NCI-H1105 treated with DMSO at 0.1 percent for 48 hours (cell line): ENCODE measurements around the gene TMEM39B.
A peak's percentile ranks its signal among the peaks of the same experiment; 100 is the strongest.
"Not testable (repeated sequence)": the region's sequence is repeated elsewhere in the genome, so short reads cannot be mapped to it uniquely, and the experiment has no call there.

Source experiments
- DNase-seq: peaks from one replicate; lab custom pipeline; 2025; lab: John Stamatoyannopoulos, UW

The TMEM39B gene

DNA sequence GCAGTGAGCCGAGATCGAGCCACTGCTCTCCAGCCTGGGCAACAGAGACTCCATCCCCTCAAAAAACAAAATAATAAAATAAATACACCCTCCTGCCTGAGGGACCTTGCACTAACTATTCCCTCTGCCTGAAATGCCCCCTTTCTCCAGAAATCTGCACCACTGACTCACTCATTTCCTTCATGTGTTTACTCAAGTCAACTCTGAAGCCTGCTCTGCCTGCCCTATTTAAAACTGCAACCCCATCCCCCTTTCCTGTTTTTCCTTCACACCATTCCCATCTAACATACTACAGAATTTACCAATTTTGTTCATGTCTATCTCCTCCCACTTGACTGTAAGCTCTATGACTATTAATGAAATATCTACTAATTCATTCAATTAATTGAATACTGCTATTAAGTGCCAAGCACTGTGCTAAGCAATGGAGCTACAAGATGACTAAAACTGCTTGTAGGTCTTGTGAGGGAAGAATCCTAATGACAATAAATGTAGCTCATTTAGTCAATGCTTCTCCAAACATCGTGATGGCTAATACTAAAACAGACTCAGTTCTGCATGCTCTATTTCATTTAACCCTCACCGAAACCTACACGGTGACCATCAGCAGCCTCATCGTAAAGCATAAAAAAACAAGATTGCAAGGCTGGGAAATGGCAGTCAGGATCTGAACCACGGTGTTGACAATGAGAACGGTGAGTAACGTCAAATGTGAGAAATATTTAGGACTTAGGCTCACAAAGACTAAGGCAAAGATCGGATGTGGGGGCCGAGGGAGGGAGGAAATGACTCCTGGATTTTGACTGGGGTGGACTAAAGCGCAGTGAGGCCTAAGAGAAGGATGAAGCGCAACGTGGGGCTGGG is 749 bp upstream of the TMEM39B start:
- DNase-seq, result no peak

DNA sequence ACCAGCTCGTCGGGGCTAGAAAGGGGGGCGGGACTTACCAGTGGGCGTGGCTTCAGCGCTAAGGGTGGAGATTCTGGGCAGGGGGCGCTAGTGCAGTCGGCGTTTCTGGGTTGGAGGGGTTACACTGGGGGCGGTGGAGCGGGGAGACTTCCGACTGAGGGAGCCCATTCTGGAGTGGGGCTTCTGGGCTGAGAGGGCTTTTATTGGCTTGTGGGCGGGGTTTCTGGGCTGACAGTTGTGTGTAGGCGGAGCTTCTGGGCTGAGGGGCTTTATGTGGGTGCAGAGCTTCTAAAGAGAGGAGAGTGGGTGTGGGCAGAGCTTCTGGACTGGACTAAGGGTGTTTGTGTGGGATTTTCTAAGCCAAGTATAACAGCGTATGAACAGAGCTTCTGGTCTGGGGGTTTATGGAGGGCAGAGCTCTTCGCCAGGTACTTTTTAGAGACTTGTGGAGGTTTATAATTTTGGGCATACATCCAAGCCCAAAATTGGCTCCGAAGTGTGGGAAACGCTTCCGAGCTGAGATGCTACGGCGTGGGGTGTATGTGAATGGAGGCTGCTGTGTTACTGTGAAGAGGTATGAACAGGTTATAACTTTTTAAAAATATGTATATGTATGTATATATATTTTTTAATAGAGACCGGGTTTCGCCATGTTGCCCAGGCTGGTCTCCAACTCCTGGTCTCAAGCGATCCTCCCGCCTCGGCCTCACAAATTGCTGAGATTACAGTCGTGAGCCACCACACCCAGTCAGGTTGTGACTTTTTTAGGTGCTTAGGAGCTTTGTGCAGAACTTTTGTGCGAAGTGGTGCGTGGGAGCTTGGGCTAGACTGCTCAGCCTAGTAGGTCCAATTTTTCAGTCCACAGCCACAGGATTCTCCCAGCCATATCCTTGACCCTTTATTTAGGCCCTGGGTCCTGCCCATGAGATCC is 825 bp downstream of the TMEM39B start:
- DNase-seq, result peak; percentile 87

DNA sequence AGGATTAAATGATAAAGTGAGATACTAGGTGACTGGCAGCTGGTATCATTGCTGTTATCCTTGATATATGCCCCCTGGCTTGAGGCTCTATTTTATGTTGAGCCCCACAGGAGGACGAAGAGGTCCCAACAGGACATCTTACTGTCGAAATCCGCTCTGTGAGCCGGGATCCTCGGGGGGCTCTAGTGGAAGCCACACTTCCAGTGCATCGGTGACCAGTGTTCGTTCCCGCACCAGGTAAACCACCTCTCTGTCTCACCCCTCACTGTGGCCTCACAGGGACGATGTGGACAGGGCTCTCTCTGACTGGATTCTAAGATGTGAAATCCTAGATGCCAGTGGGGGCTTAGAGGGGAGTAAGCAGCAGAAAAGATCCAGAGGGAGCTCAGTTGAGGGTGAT is 2.1 kb downstream of the TMEM39B start:
- no peak for DNase-seq

DNA sequence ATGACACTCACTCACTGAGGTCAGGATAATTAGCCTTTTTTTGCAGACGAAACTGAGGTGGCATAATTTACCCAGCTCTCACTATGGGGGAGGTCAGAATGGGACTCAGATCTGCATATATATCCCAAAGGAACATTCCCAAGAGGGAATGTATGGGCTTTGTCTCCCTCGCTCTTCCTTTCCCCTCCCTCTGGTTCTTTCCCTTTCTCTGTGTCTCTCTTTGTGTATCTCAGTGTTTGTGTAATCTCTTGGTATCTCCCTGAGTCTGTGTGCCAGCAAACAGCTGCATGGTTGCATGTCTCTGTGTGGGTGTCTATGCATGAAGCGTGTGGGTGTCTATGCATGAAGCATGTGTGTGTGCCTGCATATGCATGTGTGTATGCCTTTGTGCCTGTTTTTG is 4.7 kb downstream of the TMEM39B start:
- DNase-seq, result no peak

DNA sequence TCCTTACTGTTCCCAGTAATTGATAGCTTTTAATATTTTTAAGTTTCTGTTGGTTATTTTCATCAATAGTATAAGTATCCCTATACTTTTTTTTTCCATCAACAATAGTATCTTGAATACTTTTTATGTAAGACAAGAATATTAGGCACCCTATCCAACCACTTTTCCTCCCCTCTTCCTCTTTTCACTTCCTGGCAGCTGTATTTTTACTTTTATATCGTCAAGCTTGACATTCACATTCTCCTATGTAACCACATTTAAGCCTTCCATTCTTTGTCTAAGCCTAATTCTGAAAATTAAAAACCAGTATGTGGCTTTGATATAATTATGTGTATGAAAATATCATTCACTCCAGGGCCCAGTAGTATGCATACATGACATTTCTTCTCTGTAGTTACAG is 9.3 kb downstream of the TMEM39B start:
- DNase-seq, result no peak

DNA sequence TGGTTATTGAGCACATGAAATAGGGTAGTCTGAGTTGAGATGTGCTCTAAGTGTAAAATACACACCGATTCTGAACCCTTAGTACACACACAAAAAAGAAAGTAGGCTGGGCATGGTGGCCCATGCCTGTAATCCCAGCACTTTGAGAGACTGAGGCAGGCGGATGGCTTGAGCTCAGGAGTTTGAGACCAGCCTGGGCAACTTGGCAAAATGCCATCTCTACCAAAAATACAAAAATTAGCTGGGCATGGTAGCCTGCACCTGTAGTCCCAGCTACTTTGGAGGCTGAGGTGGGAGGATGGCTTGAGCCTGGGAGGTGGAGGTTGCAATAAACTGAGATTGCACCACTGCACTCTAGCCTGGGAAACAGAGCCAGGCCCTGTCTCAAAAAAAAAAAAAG is 13.6 kb downstream of the TMEM39B start:
- not testable (repeated sequence) for DNase-seq

DNA sequence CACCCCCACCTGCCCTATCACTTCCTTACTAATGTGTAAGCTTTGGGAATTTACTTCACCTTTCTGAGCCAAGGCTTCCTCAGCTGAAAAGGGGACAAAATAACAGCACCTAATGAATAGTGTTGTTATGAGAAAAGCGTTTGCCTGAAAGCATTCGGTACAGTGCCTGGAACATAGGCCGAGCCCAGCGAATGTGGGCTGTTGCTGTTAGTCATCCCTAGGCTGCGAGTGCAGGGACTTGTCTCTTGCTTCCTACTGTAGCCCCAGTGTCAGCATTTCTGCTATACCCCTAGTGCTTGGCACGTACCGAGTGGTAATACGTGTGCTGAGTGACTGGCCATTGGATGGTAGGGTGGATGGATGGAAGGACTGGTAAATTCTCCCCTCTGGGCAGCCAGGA is 18.4 kb downstream of the TMEM39B start:
- DNase-seq, result no peak

DNA sequence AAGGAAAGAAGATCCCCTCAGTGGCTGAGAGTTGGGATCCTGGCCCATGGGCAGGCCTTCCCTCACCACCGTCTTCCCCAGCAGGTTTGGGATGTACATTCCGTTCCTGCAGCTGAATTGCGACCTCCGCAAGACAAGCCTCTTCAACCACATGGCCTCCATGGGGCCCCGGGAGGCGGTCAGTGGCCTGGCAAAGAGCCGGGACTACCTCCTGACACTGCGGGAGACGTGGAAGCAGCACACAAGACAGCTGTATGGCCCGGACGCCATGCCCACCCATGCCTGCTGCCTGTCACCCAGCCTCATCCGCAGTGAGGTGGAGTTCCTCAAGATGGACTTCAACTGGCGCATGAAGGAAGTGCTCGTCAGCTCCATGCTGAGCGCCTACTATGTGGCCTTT is 18.9 kb downstream of the TMEM39B start:
- no peak for DNase-seq

DNA sequence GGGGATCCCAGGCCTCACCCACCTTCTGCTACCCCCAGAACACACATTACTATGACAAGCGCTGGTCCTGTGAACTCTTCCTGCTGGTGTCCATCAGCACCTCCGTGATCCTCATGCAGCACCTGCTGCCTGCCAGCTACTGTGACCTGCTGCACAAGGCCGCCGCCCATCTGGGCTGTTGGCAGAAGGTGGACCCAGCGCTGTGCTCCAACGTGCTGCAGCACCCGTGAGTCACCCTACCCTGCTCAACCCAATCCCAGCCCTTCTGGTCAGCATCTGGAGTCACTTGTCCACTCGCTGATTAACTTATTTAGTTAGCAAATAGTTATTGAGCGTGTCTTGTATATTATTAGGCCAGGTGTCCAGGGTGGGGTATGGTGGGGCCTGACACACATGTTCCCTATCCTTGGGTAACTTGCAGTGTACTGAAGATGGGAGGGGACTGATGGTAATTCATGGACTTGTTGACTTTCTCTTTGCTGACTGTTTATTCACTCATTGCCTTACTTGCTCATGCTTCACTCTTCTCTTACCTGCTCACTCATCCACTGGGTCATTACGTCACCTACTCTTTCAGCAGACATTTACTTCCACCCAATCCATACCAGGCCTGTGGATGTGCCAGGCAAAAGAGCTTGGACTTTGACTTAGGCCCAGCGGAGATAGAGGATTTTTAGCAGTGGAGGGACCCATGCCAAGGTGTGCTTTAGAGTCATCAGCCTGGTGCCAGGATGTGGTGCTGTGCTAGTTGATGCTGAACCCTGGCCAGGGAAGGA is 22.2 kb downstream of the TMEM39B start:
- DNase-seq, result no peak

DNA sequence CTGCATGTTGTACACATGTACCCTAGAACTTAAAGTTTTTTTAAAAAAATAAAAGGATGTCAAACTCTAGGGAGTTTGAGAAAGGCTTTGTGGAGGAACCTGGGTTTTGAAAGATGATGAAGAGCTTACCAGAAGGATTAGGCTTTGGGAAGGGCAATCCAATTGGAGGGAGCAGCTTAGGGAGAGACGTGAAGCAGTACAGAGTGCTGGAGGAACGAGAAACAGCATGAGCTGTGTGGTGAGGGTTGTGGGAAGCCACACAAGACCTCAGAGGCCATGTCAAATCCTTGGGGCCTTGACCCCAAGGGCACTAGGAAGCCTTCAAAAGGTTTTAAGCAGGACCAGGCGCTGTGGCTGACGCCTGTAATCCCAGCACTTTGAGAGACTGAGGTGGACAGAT is 26.7 kb downstream of the TMEM39B start:
- no peak for DNase-seq

DNA sequence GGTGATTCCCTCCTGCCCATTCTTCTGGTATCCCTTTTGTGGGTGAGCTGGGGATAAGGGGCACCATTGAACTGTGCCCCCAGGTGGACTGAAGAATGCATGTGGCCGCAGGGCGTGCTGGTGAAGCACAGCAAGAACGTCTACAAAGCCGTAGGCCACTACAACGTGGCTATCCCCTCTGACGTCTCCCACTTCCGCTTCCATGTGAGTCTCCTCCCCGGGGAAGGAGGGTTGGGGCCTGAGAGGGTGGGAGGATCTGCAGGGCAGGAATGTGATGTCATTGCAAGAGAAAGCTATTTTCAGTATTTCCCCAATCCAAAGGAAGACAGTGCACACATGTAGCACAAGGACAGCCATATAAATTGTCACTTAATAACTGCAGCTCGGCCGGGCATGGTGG is 27.6 kb downstream of the TMEM39B start:
- DNase-seq, result no peak

DNA sequence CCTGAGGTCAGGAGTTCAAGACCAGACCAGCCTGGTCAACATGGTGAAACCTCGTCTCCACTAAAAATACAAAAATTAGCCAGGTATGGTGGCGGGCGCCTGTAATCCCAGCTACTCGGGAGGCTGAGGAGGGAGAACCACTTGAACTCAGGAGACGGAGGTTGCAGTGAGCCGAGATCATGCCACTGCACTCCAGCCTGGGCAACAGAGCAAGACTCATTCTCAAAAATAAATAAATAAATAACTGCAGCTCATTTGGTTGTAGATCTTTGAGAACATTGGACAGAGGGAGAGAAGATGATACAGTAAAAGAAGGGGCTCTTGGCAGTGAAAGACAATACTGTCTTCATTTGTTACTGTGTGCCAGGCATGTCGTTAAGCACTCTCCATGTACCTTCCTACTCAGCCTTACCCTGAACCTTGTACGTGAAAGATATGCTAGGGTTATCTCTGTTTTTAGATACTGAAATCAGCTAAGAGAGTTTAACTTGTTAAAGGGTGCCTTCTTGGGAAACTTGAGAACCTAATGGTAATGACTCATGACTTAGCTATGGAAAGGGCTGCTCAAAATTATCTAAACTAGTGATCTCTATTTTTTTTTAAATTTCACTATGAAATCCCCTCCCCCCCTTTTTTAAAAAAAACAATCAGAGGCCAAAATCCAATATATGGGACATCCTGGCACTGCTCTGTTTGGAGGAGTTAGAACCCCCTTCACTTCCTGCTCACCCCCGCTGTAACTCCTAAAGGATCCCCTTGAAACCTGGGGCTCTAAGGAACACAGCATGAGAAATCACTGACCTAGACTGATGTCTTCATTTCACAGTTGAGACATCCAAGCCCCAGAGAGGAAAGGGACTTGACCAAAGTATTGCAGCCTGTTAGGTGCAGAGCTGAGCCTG is 28.3 kb downstream of the TMEM39B start:
- DNase-seq, result no peak

DNA sequence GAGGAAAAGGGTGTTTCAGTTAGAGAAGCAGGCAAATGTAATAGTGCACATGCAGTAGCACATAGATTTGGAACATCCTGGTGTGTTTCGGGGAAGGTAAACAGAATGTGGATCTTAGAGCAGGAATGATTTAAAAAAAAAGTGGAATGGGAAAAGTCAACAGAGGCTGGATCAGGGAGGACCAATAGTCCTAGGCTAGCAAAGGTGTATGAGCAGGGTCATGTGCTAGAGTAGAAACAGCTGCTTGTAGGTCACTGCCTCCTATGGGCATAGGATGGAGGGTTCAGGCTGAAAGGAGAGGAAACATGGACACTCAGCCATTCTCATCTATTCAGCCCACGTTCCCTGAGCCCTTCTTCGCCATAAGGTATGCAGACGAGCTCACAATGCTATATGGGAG is 31.4 kb downstream of the TMEM39B start:
- DNase-seq, result no peak

DNA sequence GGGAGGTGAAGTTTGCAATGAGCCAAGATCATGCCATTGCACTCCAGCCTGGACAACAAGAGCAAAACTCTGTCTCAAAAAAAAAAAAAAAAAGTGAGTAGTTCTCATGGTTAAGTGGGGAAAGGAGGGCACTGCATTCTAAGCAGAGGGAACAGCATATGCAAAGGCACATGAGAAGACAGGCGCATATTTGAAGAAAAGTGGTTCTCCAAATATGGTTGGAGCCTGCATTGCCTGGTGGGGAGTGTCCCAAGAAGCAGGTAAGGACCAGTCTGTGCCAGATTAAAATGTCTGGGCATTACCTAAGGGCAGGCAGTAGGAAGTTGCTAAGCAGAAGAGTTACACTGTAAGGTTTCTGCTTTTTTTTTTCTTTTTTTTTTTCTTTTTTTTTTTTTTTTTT is 32.6 kb downstream of the TMEM39B start:
- no peak for DNase-seq

DNA sequence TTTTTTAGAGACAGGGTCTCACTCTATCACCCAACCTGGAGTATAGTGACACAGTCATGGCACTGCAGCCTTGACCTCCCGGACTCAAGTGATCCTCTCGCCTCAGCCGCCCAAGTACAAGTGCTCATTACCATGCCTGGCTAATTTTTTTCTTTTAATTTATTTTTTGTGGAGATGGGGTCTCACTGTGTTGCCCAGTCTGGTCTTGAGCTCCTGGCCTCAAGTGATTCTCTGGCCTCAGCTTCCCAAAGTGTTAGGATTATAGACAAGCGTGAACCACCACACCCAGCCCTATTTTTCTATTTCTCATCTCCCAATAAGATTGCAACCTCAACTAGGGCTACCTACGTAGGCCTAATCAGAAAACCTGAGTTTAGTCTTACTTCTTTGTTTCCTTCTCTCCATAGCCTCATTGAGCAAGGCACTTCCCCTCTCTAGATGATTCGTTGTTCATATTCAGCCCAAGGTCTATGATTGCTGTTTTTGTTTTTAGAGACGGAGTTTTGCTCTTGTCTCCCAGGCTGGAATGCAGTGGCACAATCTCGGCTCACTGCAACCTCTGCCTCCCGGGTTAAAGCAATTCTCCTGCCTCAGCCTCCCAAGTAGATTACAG is 34.0 kb downstream of the TMEM39B start:
- no peak for DNase-seq

DNA sequence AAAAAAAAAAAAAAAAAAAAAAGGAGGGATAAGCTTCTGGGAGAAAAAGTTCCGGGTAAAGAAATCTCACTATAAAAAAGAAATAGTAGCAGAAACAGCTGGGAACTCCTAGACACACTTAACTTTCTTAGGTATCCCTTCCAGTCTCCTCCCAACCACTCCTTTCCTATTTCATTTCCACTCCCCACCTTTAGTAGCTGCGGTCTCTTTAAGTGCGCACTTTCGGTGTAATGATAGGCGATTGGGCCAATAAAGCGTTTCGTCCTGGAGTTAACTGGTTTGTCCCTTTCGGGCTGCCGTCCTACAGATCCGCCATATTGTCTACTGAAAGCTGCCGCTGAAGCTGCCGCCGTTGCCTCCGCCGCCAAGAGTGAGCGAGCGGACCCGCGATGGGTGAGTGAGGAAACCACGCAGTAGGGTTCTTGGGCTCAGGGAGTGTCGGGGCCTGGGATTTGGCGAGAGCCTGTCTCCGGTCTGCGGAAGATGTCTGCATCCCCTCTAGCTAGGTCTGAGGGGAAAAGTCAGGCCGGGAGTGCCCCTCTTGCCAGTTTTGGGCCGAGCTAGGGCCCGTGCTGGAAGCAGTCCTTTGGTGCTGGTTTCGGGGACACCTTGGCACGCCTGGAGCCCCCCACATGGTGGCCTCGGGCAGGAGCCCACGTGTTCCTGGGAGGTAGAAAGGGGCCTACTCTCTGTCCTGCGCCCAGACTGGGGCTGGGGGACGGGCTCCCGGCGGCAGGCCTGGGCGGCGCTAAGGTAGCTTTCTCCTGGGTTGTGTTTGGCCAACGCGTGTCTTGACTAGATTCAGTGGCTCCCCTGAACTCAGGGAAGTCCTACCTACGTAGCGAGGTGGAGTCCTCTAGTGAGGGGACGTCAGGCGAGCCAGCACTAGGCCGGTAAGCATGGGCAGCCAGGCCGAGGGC is 35.3 kb downstream of the TMEM39B start, which contains the start of gene KPNA6:
Gene KPNA6 (plus strand): TSS at position 315 of the 920 bp plus-strand sequence. CDS start 75 bp downstream, at position 390.
- peak; percentile 96 for DNase-seq

DNA sequence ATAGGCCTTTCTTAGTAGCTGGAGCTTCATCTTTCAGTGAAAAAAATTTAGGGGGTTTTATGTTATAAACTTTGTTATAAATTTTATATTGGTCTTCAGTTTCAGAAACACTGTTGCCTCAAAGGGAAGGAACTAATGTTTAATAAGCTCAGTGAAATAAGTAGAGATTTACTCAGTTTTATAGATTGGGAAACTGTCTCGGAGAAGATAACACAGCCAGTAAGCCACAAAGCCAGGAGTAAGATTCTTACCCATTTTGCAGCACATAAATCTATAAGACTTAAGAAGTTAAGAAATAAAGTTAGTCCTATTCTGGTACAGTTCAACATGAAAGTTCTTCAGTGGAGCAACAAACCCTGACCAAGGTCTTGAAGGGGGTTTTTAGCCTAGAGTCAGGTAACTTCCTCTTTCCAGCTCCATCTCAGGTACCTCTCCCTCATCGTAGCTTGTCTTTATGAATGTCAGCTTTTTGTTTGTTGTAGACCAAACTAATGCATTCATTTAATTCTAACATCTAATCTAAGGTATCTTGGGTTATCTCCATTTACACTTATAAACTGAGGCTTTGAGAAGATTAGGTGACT is 38.4 kb downstream of the TMEM39B start:
- no peak for DNase-seq

DNA sequence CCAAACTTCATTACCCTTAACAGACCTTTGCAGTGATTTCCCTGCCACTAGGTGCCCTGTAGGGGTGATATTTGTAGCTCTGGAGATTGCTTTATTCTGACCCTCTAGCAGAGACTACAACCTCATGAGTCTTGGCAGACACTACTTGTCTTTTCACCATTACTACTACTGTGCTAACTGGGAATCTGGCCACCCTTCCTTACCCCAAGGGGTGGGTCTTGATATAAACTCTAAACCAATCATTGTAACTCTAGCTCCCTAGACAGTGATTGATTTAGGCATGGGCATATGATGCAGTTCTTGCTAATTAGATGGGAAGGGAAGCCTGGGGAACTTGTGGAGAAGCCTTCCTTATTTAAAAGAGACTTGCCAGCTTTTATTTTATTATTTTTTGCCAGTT is 39.0 kb downstream of the TMEM39B start:
- no peak for DNase-seq

DNA sequence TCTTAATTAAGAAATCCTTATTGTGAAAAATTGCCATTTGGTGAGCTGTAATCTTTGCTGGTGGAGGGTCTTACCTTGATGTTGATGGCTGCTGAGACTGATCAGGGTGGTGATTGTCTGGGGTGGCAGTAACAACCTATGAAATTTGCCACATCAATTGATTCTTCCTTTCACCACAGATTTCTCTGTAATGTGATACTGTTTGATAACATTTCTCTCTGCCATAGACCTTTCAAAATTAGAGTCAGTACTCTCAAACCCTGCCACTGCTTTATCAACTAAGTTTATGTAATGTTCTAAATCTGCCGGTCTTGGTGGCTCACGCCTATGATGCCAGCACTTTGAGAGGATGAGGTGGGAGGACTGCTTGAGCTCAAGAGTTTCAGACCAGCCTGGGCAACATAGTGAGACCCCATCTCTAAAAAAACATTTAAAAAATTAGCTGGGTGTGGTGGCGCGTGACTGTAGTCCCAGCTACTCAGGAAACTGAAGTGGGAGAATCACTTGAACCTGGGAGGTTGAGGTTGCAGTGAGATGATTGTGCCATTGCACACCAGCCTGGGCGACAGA is 40.2 kb downstream of the TMEM39B start:
- no peak for DNase-seq
